Mesenchymal stem cell (in vitro differentiated cells and primary cell): ENCODE measurements around the gene ITGA1.

Experiments used
- DNase-seq: peaks from one replicate; pipeline ENCODE4 v3.0.0-alpha.2; 2013
- H2AFZ ChIP-seq: one replicate; pipeline ENCODE4 v1.6.1; 2013; ENCODE audit warnings: low read depth, mild to moderate bottlenecking, control low read depth, inconsistent platforms, low read length, moderate library complexity
- H2AK5ac ChIP-seq: 2 replicates; pipeline ENCODE4 v1.6.1; 2013; ENCODE audit warnings: low read length, moderate library complexity, mild to moderate bottlenecking, inconsistent platforms; ENCODE audit not compliant: severe bottlenecking
- H2BK120ac ChIP-seq: one replicate; pipeline ENCODE4 v1.6.1; 2013; ENCODE audit warnings: low read depth, mild to moderate bottlenecking, inconsistent platforms, low read length, moderate library complexity
- H2BK12ac ChIP-seq, 2 experiments: one replicate each; pipeline ENCODE4 v1.6.1; 2013; ENCODE audit warnings: inconsistent platforms in 2 of 2, low read length in 2 of 2, mild to moderate bottlenecking in 2 of 2, moderate library complexity in 2 of 2, control low read depth in 1 of 2
- H2BK15ac ChIP-seq: one replicate; pipeline ENCODE4 v1.6.1; 2013; ENCODE audit warnings: mild to moderate bottlenecking, low read depth, inconsistent platforms; ENCODE audit not compliant: poor library complexity, severe bottlenecking
- H2BK5ac ChIP-seq: 2 replicates; pipeline ENCODE4 v1.6.1; 2013; ENCODE audit warnings: low read depth, mild to moderate bottlenecking, low read length, control low read depth, inconsistent platforms; ENCODE audit not compliant: poor library complexity, severe bottlenecking
- H3K14ac ChIP-seq, 2 experiments: one replicate each; pipeline ENCODE4 v1.6.1; 2013; ENCODE audit warnings: inconsistent platforms in 2 of 2, low read length in 2 of 2, control low read depth in 1 of 2, mild to moderate bottlenecking in 1 of 2, moderate library complexity in 1 of 2
- H3K18ac ChIP-seq, 2 experiments: one replicate each; pipeline ENCODE4 v1.6.1; 2013; ENCODE audit warnings: inconsistent platforms in 2 of 2, low read length in 2 of 2, control low read depth in 1 of 2, low read depth in 1 of 2, mild to moderate bottlenecking in 1 of 2
- H3K23ac ChIP-seq, 2 experiments: one replicate each; pipeline ENCODE4 v1.6.1; 2013; ENCODE audit warnings: inconsistent platforms in 2 of 2, low read length in 2 of 2, mild to moderate bottlenecking in 2 of 2, moderate library complexity in 2 of 2, control low read depth in 1 of 2
- H3K27ac ChIP-seq: 2 replicates; pipeline ENCODE4 v1.5.1; 2013; ENCODE audit warnings: mild to moderate bottlenecking, moderate library complexity, low read length, control low read depth, inconsistent platforms; ENCODE audit not compliant: poor library complexity, severe bottlenecking
- H3K27me3 ChIP-seq, 2 experiments: 2 replicates each; pipeline versions ENCODE4 v1.6.1 to v1.7.0; 2013; ENCODE audit warnings: low read length in 2 of 2, mild to moderate bottlenecking in 2 of 2, moderate library complexity in 2 of 2, control low read depth in 1 of 2, inconsistent platforms in 1 of 2; ENCODE audit not compliant: control insufficient read depth in 1 of 2, insufficient read depth in 1 of 2
- H3K36me3 ChIP-seq, 2 experiments: 2 replicates each; pipeline versions ENCODE4 v1.6.1 to v1.7.0; 2013; ENCODE audit warnings: low read length in 2 of 2, control low read depth in 1 of 2, inconsistent platforms in 1 of 2, low read depth in 1 of 2, mild to moderate bottlenecking in 1 of 2; ENCODE audit not compliant: insufficient read depth in 2 of 2, control insufficient read depth in 1 of 2
- H3K4ac ChIP-seq, 2 experiments: one replicate each; pipeline ENCODE4 v1.6.1; 2013; ENCODE audit warnings: inconsistent platforms in 2 of 2, low read length in 2 of 2, mild to moderate bottlenecking in 2 of 2, moderate library complexity in 2 of 2, control low read depth in 1 of 2, low read depth in 1 of 2
- H3K4me1 ChIP-seq: 2 replicates; pipeline ENCODE4 v1.6.1; 2013; ENCODE audit warnings: low read depth, low read length, control low read depth; ENCODE audit not compliant: control insufficient read depth, insufficient read depth
- H3K4me2 ChIP-seq: 2 replicates; pipeline ENCODE4 v1.6.1; 2013; ENCODE audit warnings: low read length, mild to moderate bottlenecking, inconsistent platforms; ENCODE audit not compliant: poor library complexity, severe bottlenecking
- H3K4me3 ChIP-seq, 2 experiments: 2 replicates each; pipeline versions ENCODE4 v1.5.1 to v1.7.0; 2013; ENCODE audit warnings: low read length in 2 of 2, mild to moderate bottlenecking in 2 of 2, control low read depth in 1 of 2, low read depth in 1 of 2; ENCODE audit not compliant: insufficient read depth in 1 of 2
- H3K79me1 ChIP-seq: replicated peaks from 2 replicates; pipeline ENCODE4 v1.6.1; 2013; ENCODE audit warnings: mild to moderate bottlenecking, control low read depth, low read length, inconsistent platforms; ENCODE audit not compliant: poor library complexity, severe bottlenecking
- H3K9ac ChIP-seq: 2 replicates; pipeline ENCODE4 v1.7.0; 2013; ENCODE audit warnings: mild to moderate bottlenecking, low read length, moderate library complexity
- H3K9me3 ChIP-seq: 2 replicates; pipeline ENCODE4 v1.7.0; 2013; ENCODE audit warnings: mild to moderate bottlenecking, low read length; ENCODE audit not compliant: control insufficient read depth
- H4K8ac ChIP-seq: one replicate; pipeline ENCODE4 v1.6.1; 2013; ENCODE audit warnings: inconsistent platforms, mild to moderate bottlenecking, low read length, moderate library complexity
- H4K91ac ChIP-seq: one replicate; pipeline ENCODE4 v1.6.1; 2013; ENCODE audit warnings: mild to moderate bottlenecking, low read length, inconsistent platforms
- WGBS: methylation state at CpG from one replicate; pipeline ENCODE4 v1.1.7; 2013; ENCODE audit warnings: mixed read lengths; 5-methylcytosine and 5-hydroxymethylcytosine counted together

ITGA1 gene

DNA sequence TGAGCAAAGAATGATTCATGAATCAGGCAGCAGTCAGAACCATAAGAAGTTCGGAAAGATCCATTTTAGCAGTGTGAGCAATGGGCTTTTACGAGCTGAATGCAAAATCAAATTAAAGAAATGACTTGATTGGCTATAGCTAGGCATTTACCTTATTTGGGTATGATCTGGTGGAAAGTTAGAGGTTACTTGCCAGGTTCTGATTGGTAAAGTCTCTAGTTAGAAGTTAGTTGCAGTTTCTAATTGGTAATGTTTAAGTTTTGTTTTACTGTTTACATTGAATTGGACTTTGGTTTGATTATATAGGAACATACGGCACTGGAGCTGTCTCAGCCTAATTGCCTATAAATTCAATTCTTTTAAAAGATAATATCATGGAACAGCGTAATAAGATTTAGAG is 97.9 kb downstream of the ITGA1 start:
- H3K18ac ChIP-seq = no peak overlapping the region
- no peak overlapping the region for H3K27ac ChIP-seq
- no peak overlapping the region for H3K4me2 ChIP-seq
- H2BK12ac ChIP-seq = no peak overlapping the region
- no peak overlapping the region for H2AK5ac ChIP-seq
- no peak overlapping the region for H4K8ac ChIP-seq
- 98% methylated on average over 3 of the region's 4 CpGs for WGBS
- no peak overlapping the region for H4K91ac ChIP-seq
- H2BK120ac ChIP-seq = no peak overlapping the region
- no peak overlapping the region for H2BK5ac ChIP-seq
- H3K4me1 ChIP-seq = no peaks in the 10 kb centered on the region
- H3K27me3 ChIP-seq = no peaks in the 10 kb centered on the region
- no peak overlapping the region for H2AFZ ChIP-seq
- peaks cover 0 to 4% of the 10 kb centered on the region in 2 experiments for H3K36me3 ChIP-seq
- H3K14ac ChIP-seq = no peak overlapping the region
- no peaks in the 10 kb centered on the region for H3K9me3 ChIP-seq
- no peaks in the 10 kb centered on the region for H3K79me1 ChIP-seq
- no peak overlapping the region for H3K9ac ChIP-seq
- no peak overlapping the region for H2BK15ac ChIP-seq
- no peak overlapping the region for H3K23ac ChIP-seq
- no peak overlapping the region for H3K4ac ChIP-seq
- no peak for DNase-seq
- H3K4me3 ChIP-seq = no peak overlapping the region

DNA sequence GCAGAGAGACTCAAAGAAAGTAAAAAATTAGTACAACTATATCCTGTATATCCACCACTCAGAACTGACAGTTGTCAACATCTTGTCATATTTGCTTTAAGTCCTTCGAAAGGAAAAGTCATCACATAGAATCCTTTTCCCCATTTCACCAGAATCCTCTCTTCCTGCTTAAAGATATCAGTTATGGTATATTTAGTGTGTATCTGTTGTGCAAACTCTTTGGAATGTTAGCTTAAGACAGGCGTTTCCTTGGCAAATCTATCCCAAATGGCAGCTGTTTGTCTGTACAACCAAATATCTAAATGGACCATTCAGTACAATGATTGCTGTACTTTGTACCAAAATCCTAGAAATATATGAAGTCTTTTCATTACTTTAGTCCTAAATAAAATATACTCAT is 98.5 kb downstream of the ITGA1 start:
- H3K27ac ChIP-seq = no peak overlapping the region
- no peak overlapping the region for H3K4ac ChIP-seq
- H3K9ac ChIP-seq = no peak overlapping the region
- no peak overlapping the region for H2BK12ac ChIP-seq
- no peak for DNase-seq
- H2AK5ac ChIP-seq = no peak overlapping the region
- no peak overlapping the region for H2BK120ac ChIP-seq
- no peak overlapping the region for H4K91ac ChIP-seq
- no CpG with 5 or more reads among the region's 2 CpGs for WGBS
- no peak overlapping the region for H2BK5ac ChIP-seq
- no peak overlapping the region for H3K4me2 ChIP-seq
- H3K4me1 ChIP-seq = no peaks in the 10 kb centered on the region
- peaks cover 0 to 4% of the 10 kb centered on the region in 2 experiments for H3K36me3 ChIP-seq
- H4K8ac ChIP-seq = no peak overlapping the region
- H2AFZ ChIP-seq = no peak overlapping the region
- no peak overlapping the region for H2BK15ac ChIP-seq
- H3K18ac ChIP-seq = no peak overlapping the region
- H3K23ac ChIP-seq = no peak overlapping the region
- H3K4me3 ChIP-seq = no peak overlapping the region
- H3K9me3 ChIP-seq = no peaks in the 10 kb centered on the region
- no peaks in the 10 kb centered on the region for H3K27me3 ChIP-seq
- no peak overlapping the region for H3K14ac ChIP-seq
- H3K79me1 ChIP-seq = no peaks in the 10 kb centered on the region

DNA sequence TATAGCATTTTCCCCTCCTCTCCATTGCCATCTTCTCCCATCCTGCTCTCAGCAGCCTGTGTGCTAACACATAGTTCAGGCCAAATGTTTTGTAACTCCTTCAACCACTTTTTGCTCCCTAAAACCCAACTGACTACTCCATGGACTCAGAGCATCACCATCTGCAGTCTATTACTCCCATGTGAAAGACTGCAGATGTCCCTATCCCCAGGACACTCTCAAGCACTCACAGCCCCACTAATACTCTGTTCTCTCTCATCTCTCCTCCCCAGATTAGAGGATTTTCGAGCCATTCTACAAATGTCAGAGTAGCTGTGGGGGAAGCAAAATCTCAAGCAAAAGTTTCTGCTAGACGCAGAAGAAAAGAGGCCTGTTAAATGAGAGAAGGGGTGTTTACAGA is 99.3 kb downstream of the ITGA1 start:
- no peaks in the 10 kb centered on the region for H3K9me3 ChIP-seq
- H3K4ac ChIP-seq = no peak overlapping the region
- H2BK5ac ChIP-seq = no peak overlapping the region
- H3K4me2 ChIP-seq = no peak overlapping the region
- H3K27me3 ChIP-seq = no peaks in the 10 kb centered on the region
- H4K8ac ChIP-seq = no peak overlapping the region
- H3K36me3 ChIP-seq = peaks cover 0 to 4% of the 10 kb centered on the region in 2 experiments
- WGBS = 100% methylated on average over 2 of the region's 2 CpGs
- no peak overlapping the region for H3K9ac ChIP-seq
- H3K79me1 ChIP-seq = no peaks in the 10 kb centered on the region
- no peak overlapping the region for H3K14ac ChIP-seq
- H3K27ac ChIP-seq = no peak overlapping the region
- H2BK12ac ChIP-seq = no peak overlapping the region
- no peaks in the 10 kb centered on the region for H3K4me1 ChIP-seq
- H2BK120ac ChIP-seq = no peak overlapping the region
- no peak overlapping the region for H3K4me3 ChIP-seq
- no peak overlapping the region for H4K91ac ChIP-seq
- peak overlapping the region; percentile 59 for H2AK5ac ChIP-seq
- H3K18ac ChIP-seq = no peak overlapping the region
- no peak for DNase-seq
- H2AFZ ChIP-seq = no peak overlapping the region
- H3K23ac ChIP-seq = no peak overlapping the region
- no peak overlapping the region for H2BK15ac ChIP-seq

DNA sequence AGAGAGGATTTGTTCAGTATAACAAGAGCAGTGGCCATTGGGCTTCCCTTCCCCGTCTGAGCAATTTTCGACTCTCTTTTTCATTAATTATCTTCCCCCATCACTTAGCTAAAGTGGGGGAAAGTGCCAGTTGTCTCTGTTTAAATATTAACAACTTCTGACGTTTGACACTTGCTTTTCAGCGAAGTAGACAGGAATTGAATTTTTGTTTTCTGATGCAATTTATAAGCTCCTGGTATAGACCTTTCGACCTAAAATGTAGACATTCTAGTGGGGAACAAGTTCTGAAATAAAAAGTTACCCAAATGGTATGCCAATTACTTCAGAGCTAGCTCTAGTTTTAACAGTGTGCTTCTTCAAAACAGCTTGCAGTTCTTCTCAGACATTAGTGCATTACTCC is 100.6 kb downstream of the ITGA1 start:
- no peak overlapping the region for H2AK5ac ChIP-seq
- H3K9me3 ChIP-seq = no peaks in the 10 kb centered on the region
- H3K4ac ChIP-seq = no peak overlapping the region
- no peak overlapping the region for H4K8ac ChIP-seq
- H3K4me2 ChIP-seq = no peak overlapping the region
- peaks cover 0 to 4% of the 10 kb centered on the region in 2 experiments for H3K36me3 ChIP-seq
- H3K18ac ChIP-seq = no peak overlapping the region
- no peak overlapping the region for H2BK5ac ChIP-seq
- no peak overlapping the region for H4K91ac ChIP-seq
- H3K14ac ChIP-seq = no peak overlapping the region
- H2AFZ ChIP-seq = no peak overlapping the region
- no peak overlapping the region for H2BK15ac ChIP-seq
- DNase-seq = no peak
- no peaks in the 10 kb centered on the region for H3K79me1 ChIP-seq
- no peaks in the 10 kb centered on the region for H3K27me3 ChIP-seq
- H3K23ac ChIP-seq = no peak overlapping the region
- H3K4me1 ChIP-seq = no peaks in the 10 kb centered on the region
- H2BK120ac ChIP-seq = no peak overlapping the region
- no peak overlapping the region for H2BK12ac ChIP-seq
- WGBS = 96% methylated on average over 3 of the region's 5 CpGs
- no peak overlapping the region for H3K27ac ChIP-seq
- no peak overlapping the region for H3K9ac ChIP-seq
- no peak overlapping the region for H3K4me3 ChIP-seq
